ENCODE measurements around the gene KCTD18.

The KCTD18 gene

DNA sequence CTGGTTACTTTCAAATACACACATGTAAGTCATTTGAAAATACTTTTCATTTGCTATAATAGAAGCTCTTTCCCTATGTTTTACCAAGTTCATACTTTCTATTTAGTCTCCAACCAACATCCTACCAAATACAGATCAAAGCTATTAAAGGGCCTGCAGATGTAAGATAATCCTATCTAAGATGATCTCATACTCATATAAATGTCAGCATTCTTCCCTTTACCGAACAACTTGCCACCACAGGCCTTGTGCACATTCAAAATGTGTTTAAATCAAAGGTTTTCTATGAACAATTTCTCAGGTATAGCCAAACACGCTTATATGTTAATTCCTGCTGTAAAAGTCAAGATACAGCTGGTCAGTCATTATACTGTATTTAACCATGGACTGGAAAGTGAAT lies 23.3 kb downstream of the KCTD18 start:
- no peak for DNase-seq (ENCODE audit: low read depth, low spot score)

DNA sequence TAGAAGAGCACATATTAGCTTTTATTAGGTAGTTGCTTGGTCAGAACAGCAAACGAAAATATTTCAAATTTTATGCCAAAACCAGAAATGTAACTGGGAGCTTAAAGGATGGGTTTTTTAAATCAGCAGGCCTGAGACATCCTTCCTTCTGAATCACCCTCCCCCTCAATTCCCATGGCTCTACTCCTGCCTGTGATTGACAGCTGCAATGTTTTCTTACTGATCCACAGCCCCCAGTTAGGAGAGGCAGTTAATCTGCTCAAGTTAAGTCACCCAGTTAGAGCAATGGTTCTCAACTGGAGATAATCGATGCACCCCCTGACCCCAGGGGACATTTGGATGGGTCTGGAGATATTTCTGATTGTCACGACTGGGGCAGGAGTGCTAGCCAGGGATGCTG lies 24.9 kb downstream of the KCTD18 start:
- no peak for DNase-seq (ENCODE audit: low read depth, low spot score)

DNA sequence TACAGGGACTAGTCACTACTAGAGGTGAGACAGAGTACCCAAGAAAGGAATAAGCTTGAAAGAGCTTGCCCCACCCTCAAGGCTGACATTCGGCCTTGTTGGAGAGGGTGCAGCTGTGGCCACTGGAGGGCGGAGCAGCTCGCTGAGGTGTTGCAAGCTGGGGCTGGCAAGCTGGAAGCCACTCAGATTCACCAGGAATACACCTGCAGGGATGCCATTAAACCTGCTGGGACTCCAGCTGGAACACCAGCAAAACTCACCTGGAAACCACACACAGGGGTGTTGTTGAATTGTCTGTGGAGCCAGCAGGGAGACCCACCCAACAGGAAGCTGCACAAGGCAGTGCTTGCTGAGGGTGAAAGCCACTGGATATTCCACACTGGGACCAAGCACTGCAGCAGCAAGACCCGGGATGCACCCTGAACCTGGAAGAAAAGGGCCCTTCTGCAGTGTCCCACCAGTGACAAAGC lies 26.1 kb downstream of the KCTD18 start:
- no peak for DNase-seq (ENCODE audit: low read depth, low spot score)

DNA sequence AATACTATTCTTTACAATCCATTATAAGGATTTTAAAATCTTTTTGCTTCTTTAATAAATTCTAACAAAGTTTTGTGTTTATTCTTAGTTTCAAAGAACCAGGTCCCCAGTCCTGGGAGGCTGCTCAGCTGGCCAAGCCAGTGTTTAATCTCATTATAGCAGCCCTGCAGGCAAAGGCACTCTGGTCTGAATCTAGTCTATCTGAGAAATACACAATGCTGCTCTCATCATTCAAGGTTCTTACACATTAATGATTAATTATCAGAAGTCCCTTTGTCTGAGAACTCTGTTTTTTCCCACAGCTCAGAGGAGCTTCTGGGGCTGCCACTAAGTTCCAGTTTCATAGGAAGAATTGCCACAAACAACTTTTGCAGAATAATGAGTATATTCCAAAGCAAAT lies 27.7 kb downstream of the KCTD18 start:
- DNase-seq (ENCODE audit: low read depth, low spot score): no peak

DNA sequence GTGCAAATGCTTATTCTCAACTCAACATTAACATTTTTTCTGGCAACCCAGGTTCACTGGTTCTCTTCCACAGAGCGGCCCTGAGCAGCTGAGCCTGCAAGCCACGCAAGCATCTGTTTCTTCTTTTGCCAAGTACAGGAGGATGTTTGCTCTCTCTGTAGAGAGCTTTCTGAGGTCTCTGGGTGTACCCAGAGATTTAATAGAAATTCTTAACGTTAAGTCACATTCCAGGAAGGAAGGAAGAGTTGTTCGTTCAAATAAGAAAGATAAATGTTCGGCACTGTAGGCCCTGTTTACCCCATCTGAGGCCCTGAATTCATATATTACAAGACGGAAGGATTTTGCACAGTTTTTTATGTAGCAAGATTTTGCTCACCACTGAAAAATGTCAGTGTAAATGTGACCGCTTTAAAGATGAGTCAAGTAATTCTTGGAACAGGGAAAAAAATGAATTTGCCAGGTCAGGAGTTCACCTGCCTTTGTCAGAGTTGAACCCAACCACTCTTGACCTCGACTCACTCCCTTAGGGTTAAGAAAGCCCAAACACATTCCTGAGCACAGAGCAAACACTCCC lies 30.1 kb downstream of the KCTD18 start:
- DNase-seq (ENCODE audit: low read depth, low spot score): peak; percentile 21

DNA sequence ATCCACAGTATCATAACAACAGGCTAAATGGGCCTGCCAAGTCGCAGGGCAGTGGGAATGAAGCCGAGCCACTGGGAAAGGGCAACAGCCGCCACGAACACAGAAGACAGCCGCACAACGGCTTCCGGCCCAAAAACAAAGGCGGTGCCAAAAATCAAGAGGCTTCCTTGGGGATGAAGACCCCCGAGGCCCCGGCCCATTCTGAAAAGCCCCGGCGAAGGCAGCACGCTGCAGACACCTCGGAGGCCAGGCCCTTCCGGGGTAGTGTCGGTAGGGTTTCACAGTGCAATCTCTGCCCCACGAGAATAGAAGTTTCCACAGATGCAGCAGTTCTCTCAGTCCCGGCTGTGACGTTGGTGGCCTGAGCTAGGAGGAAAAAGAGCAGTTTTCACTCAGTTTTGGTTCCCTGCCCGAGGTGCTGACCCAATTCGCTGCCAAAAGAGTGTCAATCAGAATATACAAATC lies 32.2 kb downstream of the KCTD18 start:
- no peak for DNase-seq (ENCODE audit: low read depth, low spot score)

DNA sequence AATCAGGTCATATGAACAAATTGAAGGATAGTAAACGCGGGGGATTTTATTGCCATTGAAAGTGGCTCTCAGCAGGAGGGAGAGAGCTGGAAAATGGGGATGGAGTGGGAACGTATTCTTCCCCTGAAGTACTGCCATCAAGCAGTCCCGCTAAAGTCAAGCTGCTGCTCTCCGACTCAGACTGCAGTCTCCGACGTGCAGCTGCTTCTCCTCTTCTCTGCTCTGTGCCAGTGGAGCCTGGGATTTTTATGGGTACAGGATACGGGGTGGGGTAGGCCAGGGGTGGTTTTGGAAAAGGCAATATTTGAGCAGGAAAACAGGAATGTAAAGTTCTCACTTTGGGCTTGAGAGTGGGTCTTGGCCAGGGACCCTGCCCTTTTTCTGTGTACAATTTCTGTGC lies 33.0 kb downstream of the KCTD18 start:
- no peak for DNase-seq (ENCODE audit: low read depth, low spot score)

DNA sequence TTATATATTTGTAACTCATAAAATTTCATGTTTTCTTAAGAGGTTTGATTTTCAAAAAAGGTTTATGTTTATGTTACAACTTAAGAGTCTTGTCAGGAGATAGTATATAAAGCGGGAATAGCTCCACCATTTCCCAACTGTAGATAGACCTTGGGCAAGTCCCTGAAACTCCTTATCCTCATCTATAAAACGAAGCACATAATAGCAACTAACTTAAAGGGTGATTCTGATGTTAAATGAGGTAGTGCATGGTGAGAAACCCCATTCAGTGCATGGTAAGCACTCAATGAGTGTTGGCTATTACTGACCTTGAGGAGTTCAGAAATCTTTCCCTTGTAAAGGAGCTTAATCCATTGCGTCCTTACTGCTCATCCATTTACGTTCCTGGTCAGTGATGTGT lies 34.1 kb downstream of the KCTD18 start:
- DNase-seq (ENCODE audit: low read depth, low spot score): no peak

DNA sequence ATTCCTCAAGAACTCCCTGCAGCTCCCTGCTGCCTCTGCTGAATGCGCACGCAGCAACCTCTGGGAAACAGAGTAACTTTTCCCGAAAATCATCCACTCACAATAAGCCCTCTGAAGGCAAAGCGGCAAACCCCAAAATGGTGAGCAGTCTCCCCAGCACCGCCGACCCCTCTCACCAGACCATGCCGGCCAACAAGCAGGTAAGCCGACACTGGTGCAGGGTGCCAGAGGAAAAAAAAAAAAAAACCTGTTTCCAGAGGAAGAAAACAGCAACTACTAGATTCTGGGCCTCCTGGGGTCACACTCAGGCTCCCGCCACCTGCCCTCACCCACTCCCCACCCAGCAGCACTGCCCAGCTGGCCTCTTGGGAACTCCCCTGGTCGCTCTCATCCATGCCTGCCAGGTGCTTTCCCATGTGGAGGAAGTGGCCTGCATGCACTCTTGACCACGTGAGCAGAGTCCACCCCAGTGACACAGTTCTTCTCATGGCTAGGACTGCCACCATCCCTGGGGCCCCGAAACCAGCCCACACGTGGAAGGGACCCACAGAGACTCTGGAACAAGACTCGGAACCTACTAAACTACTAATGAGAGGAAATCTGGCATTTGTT lies 36.9 kb downstream of the KCTD18 start:
- no peak for DNase-seq (ENCODE audit: low read depth, low spot score)

DNA sequence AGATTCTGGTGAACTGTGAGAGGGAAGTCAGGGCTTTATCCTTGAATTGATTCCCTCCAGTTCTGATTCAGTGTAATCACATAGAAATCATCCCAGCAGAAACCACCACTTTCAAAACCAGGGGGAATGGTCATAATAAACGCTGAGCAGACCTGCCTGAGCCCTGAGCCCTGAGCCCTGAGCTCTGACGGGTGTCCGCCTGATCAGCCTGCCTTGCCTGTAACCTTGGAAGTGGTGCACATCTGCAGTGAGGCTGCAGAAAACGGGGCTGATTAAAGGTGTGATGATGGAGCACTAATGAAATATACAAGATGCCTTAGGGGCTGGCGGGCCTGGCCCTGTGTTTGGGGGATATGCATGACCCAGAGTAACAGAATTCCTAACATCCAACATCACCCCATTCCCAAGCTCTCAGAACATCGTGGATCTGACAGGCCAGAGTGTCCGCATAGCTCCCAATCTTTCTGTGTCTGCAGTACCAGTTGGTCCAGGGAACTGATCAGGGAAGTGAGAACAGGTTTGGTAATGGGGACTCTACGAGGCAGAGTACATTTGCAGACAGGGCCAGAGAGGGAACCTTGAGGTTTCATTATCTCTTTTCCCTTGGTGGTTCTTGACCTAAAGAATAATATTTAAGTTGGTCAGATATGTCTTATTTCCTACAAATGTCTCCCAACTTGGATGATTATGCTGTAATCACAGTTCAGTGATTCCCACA lies 37.8 kb downstream of the KCTD18 start:
- no peak for DNase-seq (ENCODE audit: low read depth, low spot score)

DNA sequence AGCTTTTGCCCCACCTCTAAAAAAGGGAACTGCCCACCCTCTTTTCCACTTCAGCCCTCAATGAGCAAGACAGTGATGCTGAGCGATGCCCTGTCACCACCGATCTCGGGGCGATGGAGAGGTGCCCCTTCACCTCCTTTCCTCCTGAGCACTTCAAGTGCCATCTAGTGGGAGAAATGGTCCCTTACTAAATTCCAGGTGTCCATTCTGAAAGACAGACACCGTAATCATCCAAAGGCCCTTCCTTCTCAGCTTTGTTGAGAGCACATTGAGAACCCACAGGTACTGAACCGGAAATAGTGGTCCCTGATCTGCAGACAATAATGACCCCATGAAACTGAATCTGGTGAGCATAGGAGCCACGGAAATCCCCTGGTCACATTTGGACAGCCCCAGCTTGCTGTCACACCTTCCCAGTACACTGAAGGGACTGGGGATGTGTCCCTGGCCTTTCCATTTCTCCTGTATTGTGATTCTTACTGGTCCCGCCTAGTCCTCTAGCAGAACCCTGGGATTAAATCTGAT lies 38.5 kb downstream of the KCTD18 start:
- DNase-seq (ENCODE audit: low read depth, low spot score): no peak

DNA sequence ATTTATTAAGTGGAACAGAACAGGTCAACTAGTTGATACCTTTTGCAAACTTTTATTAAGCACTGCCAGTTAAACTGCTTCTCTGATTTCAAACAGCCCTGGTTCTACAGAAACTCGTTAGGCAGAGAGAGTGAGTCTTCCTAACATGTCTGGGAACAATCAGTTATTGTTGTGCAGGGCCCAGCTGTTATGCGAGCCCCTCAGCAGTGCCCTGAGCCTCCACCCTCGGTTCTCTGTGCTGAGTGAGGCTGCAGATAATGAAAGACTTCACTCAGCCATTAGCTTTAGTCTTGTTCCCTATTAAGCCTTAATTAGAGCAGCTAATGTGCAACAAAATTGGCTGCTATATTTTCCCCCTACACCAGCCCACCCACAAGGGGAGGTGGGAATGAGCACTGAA lies 39.6 kb downstream of the KCTD18 start:
- no peak for DNase-seq (ENCODE audit: low read depth, low spot score)

DNA sequence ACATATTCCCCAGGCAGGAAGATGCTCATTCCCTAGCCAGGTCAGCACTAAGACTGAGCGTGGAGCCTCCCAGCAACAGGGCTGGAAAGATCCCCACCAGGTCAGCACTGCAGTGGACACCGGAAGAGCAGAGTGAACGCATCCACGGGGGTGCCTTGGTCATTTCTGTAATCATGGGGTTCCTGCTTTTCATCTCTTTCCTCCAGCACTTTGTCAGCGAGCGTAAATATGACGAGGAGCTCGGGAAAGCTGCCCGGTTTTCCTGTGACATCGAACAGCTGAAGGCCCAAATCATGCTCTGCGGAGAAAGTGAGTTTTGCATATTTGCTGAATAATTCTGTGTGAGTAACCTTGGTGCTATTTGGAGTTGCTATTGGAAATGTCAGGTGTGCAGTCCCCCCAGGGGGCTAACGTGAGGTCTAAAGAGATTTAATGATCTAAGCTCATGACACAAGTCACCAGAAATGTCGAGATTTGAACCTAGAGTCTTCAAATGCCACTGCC lies 40.1 kb downstream of the KCTD18 start:
- DNase-seq (ENCODE audit: low read depth, low spot score): no peak

DNA sequence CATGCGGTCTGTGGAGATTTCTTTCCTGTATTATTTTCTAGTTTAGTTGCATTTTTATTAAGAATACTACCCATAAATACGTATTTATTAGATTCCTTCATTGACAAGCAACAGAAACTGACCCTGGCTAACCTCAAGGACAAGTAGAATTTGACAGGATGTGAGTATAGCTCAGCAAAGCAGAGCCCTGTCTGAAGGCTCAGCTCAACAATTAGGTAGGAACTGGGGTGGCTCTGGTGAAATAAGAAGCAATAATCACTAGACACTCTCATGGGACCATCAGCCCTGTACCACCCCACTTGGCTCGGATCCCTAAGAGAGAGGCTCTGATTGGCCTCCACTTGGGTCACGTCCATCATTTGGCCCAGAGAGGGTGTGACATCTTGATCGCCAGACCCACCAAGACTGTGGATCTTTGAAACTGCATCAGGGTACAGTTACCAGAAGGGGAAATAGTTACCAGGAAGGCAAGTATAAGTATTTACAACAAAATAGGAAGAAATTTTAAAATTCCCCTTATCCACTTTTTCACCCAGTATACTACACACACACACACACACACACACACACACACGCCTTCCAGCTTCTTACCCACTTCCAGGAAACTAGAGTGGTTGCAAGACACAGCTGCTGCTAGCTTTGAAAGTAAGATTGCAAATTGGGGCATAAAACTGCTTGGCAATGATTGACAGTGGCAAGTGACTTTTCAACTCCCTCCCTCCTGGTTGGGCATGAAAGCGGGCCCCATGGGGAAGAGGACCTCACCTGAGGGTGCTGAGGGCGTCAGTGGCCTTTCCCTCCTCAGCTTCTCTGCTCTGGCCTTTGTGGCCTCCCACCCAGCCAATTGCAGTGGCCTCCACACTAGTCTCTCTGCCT lies 41.8 kb downstream of the KCTD18 start:
- DNase-seq (ENCODE audit: low read depth, low spot score): no peak

DNA sequence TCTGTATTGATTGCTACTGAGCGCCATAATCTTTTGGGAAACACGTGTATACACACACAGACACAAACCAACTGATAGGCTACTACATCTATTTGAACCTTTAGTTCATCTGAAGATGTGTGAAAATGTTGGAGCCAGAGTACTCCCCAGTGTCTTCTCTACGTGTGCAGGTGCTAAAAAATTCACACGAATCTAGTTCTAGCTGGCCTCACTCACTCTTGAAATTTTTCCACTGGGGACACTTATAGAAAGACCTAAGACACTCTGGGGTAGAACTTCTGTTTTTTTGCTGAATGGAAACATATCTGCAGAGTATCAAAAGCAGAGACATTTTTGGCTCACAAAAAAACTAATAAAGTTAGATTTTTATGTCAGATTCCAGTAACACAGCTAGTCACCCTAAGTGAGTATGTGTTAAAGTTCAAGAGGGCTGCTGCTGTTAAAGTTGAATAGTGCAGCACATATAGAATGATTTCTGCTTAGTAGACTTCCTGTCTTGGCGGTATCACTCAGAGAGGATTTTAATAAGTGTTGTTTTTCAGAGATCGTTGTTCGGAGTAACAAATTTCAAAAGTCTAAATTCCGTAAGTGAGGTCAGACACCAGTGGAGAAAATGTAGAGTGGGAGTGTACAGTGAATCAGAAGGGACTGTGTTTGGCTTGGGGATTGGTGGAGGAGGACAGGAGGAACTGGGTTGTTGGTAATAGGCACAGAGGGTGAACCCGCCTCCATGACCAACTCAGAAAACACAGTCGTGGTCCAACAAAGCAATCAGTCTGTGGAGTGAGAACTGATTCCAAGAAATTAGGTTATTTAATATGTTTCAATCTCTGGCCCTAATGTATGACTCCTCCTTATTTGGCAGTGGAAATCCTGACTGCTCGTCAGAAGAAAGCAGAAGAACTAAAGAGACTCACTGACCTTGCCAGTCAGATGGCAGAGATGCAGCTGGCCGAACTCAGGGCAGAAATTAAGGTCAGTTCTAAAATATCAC lies 43.1 kb downstream of the KCTD18 start:
- DNase-seq (ENCODE audit: low read depth, low spot score): no peak

DNA sequence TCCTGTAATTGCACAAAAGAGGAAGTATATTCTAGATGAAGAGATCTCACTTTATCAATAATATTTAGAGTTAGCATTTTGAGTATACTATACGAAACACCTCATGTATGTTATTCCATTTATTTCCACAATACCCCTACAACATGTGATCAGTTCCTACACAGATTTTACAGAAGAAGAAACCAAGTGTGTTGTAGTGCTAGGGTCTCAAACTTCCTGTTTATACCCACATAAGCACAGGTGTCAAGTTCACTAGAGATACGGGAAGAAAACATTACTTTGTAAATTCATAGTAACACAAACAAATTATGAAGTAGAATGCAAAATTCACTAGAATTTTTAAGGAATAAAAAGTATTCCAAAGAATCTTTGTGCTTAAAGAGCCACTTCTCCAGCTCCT lies 46.4 kb downstream of the KCTD18 start:
- no peak for DNase-seq (ENCODE audit: low read depth, low spot score)

DNA sequence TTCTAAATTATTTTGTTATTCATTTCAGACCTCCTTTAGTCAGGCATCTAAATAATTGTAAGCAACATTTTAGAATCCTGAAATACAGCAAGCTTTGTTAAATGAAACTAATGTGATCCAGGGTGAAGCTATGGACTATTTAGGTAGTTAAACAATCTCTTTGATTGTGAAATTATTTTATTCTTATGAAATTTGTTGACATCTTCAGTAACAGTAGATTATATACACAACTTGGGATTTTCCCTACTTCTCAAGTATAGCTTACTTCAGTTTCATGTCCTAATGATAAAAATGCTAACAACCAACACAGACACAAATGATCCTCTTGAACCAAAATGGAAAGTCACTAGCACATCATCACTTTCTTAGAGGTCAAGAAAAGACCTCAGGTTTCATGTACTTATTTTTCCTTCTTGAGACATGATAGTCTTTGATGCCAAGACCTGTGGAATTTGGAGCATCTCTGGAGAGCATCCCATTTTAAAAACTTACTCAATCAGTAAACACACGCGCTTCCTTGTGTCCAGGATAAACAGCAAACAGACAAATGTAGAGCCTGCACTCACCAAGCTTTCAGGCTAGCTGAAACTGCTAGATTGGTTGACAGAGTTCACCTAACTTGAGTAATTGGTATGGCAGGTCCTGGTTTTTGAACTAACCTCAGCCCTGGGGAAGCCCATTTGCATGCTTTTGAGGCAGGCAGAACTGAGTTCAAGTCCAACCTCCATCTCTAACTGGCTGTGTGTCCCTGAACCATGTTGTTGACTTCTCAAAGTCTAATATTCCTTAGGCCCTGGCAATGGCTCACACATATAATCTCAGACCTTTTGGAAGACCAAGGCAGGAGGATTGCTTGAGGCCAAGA lies 47.8 kb downstream of the KCTD18 start:
- DNase-seq (ENCODE audit: low read depth, low spot score): no peak

DNA sequence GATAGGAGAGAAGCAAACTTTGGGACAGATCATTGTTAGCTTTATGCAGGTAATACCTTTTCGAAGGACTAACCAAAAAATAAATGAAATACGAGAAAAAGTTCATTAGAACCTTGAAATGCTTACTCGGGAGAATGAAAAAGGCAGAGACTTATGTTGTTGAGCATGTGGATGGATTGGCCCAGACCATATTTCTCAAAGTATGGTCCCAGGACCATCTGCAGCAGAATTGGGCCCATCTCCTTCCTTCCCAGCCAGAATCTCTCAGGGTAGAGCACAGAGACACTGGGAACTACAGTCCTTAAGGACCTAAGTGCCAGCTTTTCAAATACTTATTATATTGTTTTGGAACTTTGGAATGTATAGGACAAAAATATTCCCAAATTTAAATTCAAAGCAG lies 50.8 kb downstream of the KCTD18 start:
- DNase-seq (ENCODE audit: low read depth, low spot score): no peak

DNA sequence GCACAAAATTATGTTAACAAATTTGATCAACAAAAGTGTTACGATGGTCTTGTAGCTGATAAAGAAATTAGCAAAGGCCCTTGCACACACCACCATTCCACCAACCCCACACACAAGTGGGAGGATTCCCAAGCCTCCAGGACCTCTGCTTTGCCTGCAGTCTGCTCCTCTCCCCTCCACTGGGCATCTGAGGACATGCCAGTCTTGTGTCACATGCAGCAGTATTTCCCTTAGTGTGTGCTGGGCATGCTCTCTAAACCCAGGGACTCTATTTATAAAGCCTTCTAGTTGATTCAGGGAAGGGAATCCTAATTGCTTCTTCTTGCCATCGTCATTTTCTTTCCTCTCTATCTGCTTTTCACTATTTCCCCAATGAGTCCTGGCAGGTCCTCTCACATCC lies 53.3 kb downstream of the KCTD18 start:
- no peak for DNase-seq (ENCODE audit: low read depth, low spot score)
